Astrocyte (in vitro differentiated cells and primary cell): ENCODE results near the gene CFAP97D2.

Experiments
- CTCF ChIP-seq: IDR thresholded peaks from 2 replicates; pipeline ENCODE4 v1.5.1; 2011; ENCODE audit warnings: low read depth, mild to moderate bottlenecking, inconsistent platforms, low read length, moderate library complexity; ENCODE audit not compliant: insufficient read depth
- EZH2 ChIP-seq: IDR thresholded peaks from 2 replicates; pipeline ENCODE4 v1.6.1; 2012; ENCODE audit warnings: mild to moderate bottlenecking, low read length, inconsistent platforms; ENCODE audit not compliant: insufficient read depth

- TF ChIP-seq CTCF (no peak), EZH2 (no peak)
These were observed 42.5 kb upstream of the CFAP97D2 start for GRCh38 chr13:114136576-114136975.
